HAP-1 (cell line): ENCODE data around the gene OSTF1.
A peak's percentile ranks its signal among the peaks of the same experiment; 100 is the strongest.

ENCODE experiments used
- DNase-seq, 2 experiments: peaks; one replicate each; pipeline ENCODE4 v3.0.0-alpha.2; 2016 to 2020; ENCODE audit warnings: low spot score in 2 of 2
- H3K27me3 ChIP-seq: fragments of 250-450 bp; sonication (Bioruptor Pico); 2 replicates; pipeline ENCODE4 v1.5.1; 2020; ENCODE audit warnings: low read depth, mild to moderate bottlenecking, moderate library complexity
- H3K36me3 ChIP-seq: fragments of 250-450 bp; sonication (Bioruptor Pico); replicated peaks from 2 replicates; pipeline ENCODE4 v1.5.1; 2020; ENCODE audit warnings: mild to moderate bottlenecking
- H3K4me1 ChIP-seq: fragments of 250-450 bp; sonication (Bioruptor Pico); 2 replicates; pipeline ENCODE4 v1.5.1; 2020; ENCODE audit warnings: mild to moderate bottlenecking
- H3K4me3 ChIP-seq: fragments of 250-450 bp; sonication (Bioruptor Pico); 2 replicates; pipeline ENCODE4 v1.5.1; 2020; ENCODE audit warnings: mild to moderate bottlenecking, moderate library complexity
- H3K9me3 ChIP-seq: fragments of 250-450 bp; sonication (Bioruptor Pico); 2 replicates; pipeline ENCODE4 v1.5.1; 2020; ENCODE audit warnings: mild to moderate bottlenecking, moderate library complexity
- in situ Hi-C: fragments of 300-500 bp; cut with MboI; formaldehyde crosslinking; loops from 3 replicates; pipeline ENCODE4 v1.14.3; 2020; ENCODE audit warnings: low sequenced_read_pairs, inconsistent platforms, mixed read lengths

OSTF1 gene

DNA sequence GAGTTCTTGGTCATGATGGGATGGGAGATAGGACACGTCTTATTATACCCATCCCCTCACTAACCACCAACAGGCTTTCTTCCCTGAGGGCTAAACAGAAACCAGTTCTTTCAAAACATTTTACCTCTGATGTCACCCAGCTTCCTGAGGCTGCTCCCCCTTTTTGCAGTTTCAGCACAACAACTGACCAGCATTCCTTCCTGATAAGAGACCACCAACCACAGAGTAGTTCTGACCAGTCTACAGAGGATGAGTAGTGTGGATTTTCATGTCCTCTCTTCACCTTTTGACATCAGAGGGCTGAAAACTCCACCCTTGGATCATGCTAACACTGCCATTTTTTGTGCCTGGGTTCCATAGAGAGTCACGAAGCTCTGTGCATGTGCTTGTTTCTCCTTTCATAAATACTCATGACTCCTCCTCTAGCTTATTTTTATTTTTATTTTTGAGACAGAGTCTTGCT is 82.6 kb downstream of the OSTF1 start:
- Histone ChIP-seq H3K27me3 (no peaks in the 10 kb centered on the region), H3K4me3 (no peak overlapping the region), H3K9me3 (no peaks in the 10 kb centered on the region), H3K4me1 (peaks cover 9% of the 10 kb centered on the region; the same call in 1 of the 2 replicates), H3K36me3 (no peaks in the 10 kb centered on the region)
- no peak for DNase-seq
- in situ Hi-C loops, result no loop called here

DNA sequence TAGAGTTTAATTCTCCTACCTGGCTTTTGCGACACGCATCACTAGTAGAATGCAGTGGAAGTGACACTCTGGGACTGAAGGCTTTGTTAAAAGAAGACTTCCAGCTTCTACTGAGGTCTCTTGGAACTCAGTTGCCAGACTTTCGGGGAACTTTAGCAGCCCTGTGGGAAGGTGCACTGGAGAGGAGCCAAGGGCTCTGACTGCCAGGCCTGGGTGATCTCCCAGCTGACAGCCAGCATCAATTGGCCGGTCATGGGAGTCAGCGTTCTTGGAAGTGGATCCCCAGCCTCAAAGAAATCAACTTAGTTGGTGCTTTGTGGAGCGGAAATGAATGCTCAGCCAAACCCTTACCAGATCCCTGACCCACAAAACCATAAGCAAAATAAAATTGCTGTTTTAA is 87.1 kb downstream of the OSTF1 start:
- Histone ChIP-seq H3K4me3 (no peak overlapping the region), H3K36me3 (no peaks in the 10 kb centered on the region), H3K9me3 (no peaks in the 10 kb centered on the region), H3K4me1 (no peaks in the 10 kb centered on the region), H3K27me3 (no peaks in the 10 kb centered on the region)
- in situ Hi-C loops, result no loop called here
- no peak for DNase-seq

DNA sequence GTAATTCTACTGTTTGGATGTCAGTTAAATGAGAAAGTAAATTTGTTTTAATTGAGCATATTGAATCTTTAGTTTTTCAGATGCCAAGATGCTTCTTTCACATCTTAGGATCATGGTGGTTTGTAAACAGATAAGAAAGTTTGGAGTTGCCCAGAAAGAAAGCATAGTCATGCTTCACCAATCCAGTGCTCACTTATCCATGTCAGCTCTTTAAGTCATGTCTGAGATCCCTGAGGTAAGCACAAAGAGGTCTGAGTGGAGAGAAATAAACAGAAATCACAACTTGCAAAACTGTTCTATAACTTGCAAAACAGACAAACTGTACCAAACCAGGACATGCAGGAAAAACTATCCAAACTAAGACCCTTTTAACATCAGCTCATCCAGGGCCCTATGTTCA is 87.7 kb downstream of the OSTF1 start:
- H3K36me3 ChIP-seq, result no peaks in the 10 kb centered on the region
- H3K4me3 ChIP-seq, result no peak overlapping the region
- H3K9me3 ChIP-seq, result no peaks in the 10 kb centered on the region
- no peak for DNase-seq
- in situ Hi-C loops, result no loop called here
- no peaks in the 10 kb centered on the region for H3K4me1 ChIP-seq
- H3K27me3 ChIP-seq, result no peaks in the 10 kb centered on the region

DNA sequence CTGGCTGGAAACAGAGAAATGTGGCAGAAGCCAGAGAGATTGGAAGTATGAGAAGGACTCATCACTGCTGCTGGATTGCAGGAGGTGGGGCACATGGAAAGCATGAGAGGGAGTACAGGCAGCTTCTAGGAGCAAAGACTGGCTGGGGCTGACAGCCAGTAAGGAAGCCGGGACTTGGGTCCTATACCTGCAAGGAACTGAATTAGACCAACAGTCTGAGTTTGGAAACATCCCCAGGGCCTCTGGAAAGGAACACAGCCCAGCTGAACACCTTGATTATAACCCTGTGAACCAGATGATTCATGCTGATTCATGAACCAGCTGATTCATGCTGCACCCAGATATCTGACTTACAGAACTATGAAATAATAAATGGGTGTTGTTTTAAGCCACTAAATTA is 93.4 kb downstream of the OSTF1 start:
- in situ Hi-C loops, result no loop called here
- no peak for DNase-seq
- Histone ChIP-seq H3K36me3 (no peaks in the 10 kb centered on the region), H3K4me3 (no peak overlapping the region), H3K27me3 (no peaks in the 10 kb centered on the region), H3K9me3 (no peaks in the 10 kb centered on the region), H3K4me1 (no peaks in the 10 kb centered on the region)

DNA sequence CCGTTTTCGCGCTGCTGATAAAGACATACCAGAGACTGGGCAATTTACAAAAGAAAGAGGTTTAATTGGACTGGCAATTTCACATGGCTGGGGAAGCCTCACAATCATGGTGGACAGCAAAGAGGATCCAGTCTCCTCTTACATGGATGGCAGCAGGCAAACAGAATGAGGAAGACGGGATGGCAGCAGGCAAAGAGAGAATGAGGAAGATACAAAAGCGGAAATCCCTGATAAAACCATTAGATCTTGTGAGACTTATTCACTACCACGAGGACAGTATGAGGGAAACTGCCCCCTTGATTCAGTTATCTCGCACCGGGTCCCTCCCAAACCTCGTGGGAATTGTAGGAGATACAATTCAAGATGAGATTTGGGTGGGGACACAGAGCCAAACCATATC is 95.0 kb downstream of the OSTF1 start:
- DNase-seq, result no peak
- H3K27me3 ChIP-seq, result no peaks in the 10 kb centered on the region
- in situ Hi-C loops, result no loop called here
- no peaks in the 10 kb centered on the region for H3K4me1 ChIP-seq
- H3K36me3 ChIP-seq, result no peaks in the 10 kb centered on the region
- H3K9me3 ChIP-seq, result no peaks in the 10 kb centered on the region
- H3K4me3 ChIP-seq, result no peak overlapping the region

DNA sequence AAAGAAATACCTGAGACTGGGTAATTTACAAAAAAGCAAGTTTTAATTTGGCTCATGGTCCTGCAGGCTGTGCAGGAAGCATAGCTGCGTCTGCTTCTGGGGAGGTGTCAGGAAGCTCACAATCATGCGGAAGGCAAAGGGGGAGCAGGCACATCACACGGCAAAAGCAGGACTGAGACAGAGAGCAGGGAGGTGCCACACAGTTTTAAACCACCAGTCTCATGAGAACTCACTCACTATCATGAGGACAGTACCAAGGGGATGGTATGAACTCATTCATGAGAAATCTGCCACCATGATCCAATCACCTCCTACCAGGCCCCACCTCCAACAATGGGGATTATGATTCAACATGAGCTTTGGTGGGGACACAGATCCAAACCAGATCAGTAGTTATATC is 96.2 kb downstream of the OSTF1 start:
- H3K27me3 ChIP-seq, result peaks cover 8% of the 10 kb centered on the region
- no peak for DNase-seq
- in situ Hi-C loops, result no loop called here
- H3K9me3 ChIP-seq, result no peaks in the 10 kb centered on the region
- no peaks in the 10 kb centered on the region for H3K4me1 ChIP-seq
- no peaks in the 10 kb centered on the region for H3K36me3 ChIP-seq
- H3K4me3 ChIP-seq, result no peak overlapping the region

DNA sequence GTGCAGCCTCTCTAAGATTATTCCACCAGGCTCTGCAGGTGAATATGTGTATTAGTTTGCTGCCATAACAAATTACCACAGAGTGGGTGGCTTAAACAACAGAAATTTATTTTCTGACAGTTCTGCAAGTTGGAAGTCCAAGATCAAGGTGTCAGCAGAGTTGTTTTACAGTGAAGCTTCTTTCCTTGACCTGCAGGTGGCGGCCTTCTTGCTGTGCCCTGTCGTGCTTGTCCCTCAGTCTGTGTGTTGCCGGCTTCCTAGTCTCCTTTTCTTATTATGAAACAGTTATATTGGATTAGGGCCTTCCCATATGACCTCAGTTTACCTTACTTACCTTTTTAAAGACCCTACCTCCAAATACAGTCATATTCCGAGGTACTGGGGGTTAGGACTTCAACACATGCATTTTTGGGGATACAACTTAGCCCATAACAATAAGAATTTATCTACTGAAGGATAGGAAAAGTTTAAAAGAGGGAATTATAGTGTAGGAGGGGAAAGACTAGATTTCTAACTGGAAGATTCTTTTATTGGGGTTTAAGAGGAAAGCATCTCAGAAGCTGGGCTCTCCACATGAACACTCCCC is 97.4 kb downstream of the OSTF1 start:
- Histone ChIP-seq H3K9me3 (no peaks in the 10 kb centered on the region), H3K4me3 (no peak overlapping the region), H3K36me3 (no peaks in the 10 kb centered on the region), H3K4me1 (no peaks in the 10 kb centered on the region), H3K27me3 (peaks cover 10% of the 10 kb centered on the region)
- in situ Hi-C loops, result no loop called here
- peak; percentile 33 to 73 for DNase-seq

DNA sequence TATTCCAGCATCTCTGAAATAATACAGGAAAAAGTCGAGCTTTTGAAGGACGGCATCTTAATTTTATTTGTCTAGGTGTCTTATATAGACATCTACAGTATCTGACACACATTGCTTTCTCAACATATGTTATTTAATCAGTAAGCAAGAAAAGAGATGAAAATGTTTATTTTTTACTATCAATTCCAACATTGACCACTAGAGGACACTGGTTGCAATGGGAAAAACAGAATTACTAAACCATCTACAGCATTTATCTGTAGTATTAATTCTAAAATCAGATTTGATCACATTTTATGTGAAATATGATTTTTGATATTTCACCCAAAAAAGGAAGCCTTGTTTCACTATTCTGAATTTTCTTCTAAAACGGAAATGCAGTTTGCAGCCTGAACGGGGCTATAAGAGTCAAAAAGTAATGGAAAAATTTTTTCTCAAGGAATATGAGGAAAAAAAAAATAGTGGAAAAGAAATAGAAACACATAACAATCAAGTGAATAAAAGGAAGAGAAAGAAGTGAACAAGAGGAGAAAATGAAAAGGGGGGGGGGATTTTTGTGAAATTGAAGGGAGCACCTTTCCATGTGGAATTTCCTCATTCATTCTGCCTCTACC is 98.6 kb downstream of the OSTF1 start:
- peak in 1 of 2 experiments; percentile 19 for DNase-seq
- Histone ChIP-seq H3K36me3 (no peaks in the 10 kb centered on the region), H3K4me1 (no peaks in the 10 kb centered on the region), H3K4me3 (no peak overlapping the region), H3K27me3 (peaks cover 16% of the 10 kb centered on the region), H3K9me3 (no peaks in the 10 kb centered on the region)
- in situ Hi-C loops, result no loop called here

DNA sequence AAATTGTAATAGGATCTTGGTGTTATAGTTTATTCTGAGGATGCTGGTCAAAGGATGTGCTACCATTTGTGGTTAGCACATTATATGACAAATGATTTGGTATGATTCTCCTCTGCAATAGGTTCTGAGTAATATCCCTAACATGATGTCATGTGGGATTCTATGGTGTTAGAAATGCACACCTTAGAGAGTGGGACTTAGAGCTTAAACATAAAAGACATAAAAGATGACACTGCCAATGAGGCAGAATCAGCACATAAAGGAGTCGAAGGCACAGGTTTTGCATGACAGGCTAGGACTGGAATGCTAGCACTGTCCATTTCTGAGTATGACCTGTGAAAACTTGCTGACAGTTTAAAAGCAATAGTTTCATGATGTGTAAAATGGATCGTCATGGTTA is 100.4 kb downstream of the OSTF1 start:
- DNase-seq, result no peak
- Histone ChIP-seq H3K4me1 (no peaks in the 10 kb centered on the region), H3K9me3 (no peaks in the 10 kb centered on the region), H3K4me3 (no peak overlapping the region), H3K27me3 (peaks cover 18% of the 10 kb centered on the region), H3K36me3 (no peaks in the 10 kb centered on the region)
- in situ Hi-C loops, result no loop called here

DNA sequence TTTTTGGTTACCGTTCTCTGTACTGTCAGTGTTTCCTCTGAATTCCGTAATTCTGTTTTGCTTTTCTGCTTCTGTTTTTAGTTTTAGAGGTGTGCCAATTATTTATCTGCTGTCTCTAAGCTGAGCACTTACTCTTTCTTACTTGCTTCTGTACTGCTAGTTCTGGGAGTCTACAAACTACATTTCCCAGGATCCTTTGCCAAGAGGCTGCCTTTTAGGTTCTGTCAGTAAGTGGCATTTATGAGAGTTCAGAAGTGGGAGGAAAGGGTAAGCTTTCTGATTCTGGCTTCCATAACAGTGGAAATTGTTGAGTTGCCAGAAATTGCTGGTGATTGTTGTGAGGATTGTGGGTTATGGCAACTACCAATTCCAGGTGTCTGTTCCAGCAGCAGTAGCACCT is 102.4 kb downstream of the OSTF1 start:
- in situ Hi-C loops, result no loop called here
- no peak for DNase-seq
- no peaks in the 10 kb centered on the region for H3K4me1 ChIP-seq
- H3K27me3 ChIP-seq, result peaks cover 26% of the 10 kb centered on the region
- no peak overlapping the region for H3K4me3 ChIP-seq
- H3K9me3 ChIP-seq, result no peaks in the 10 kb centered on the region
- no peaks in the 10 kb centered on the region for H3K36me3 ChIP-seq
